H9 (cell line): ENCODE results near the gene PRDX2. TPM values are rescaled to one million over a fixed set of nuclear protein-coding genes. Genes with fewer than 3 reads are reported as not detected.

Experiments used
- DNase-seq: peaks from one replicate; pipeline ENCODE4 v3.0.0-alpha.2; 2017
- H2AFZ ChIP-seq: one replicate; pipeline ENCODE4 v1.6.1; 2013; ENCODE audit warnings: mild to moderate bottlenecking, low read length, control low read depth, moderate library complexity
- H2AK5ac ChIP-seq: 2 replicates; pipeline ENCODE4 v1.6.1; 2013; ENCODE audit warnings: low read length, control low read depth, mixed read lengths; ENCODE audit not compliant: insufficient read length
- H2BK120ac ChIP-seq: one replicate; pipeline ENCODE4 v1.6.1; 2013; ENCODE audit warnings: low read depth, mild to moderate bottlenecking, low read length, control low read depth, inconsistent platforms; ENCODE audit not compliant: poor library complexity, severe bottlenecking
- H2BK12ac ChIP-seq: 2 replicates; pipeline ENCODE4 v1.6.1; 2013; ENCODE audit warnings: low read length, control low read depth, mixed read lengths, low read depth; ENCODE audit not compliant: insufficient read length
- H2BK15ac ChIP-seq: 2 replicates; pipeline ENCODE4 v1.6.1; 2013; ENCODE audit warnings: low read depth, low read length, control low read depth
- H2BK20ac ChIP-seq: one replicate; pipeline ENCODE4 v1.6.1; 2013; ENCODE audit warnings: low read depth, mild to moderate bottlenecking, low read length, control low read depth, inconsistent platforms; ENCODE audit not compliant: poor library complexity, severe bottlenecking
- H2BK5ac ChIP-seq: 2 replicates; pipeline ENCODE4 v1.6.1; 2013; ENCODE audit warnings: low read length, control low read depth, mixed read lengths; ENCODE audit not compliant: insufficient read length
- H3K14ac ChIP-seq: 2 replicates; pipeline ENCODE4 v1.6.1; 2013; ENCODE audit warnings: low read length, control low read depth; ENCODE audit not compliant: insufficient read depth
- H3K18ac ChIP-seq: 2 replicates; pipeline ENCODE4 v1.6.1; 2013; ENCODE audit warnings: low read depth, mild to moderate bottlenecking, mixed read lengths, low read length, control low read depth; ENCODE audit not compliant: insufficient read length
- H3K23ac ChIP-seq: 2 replicates; pipeline ENCODE4 v1.6.1; 2013; ENCODE audit warnings: low read length, control low read depth, mixed read lengths, low read depth; ENCODE audit not compliant: insufficient read length
- H3K23me2 ChIP-seq: 2 replicates; pipeline ENCODE4 v1.6.1; 2013; ENCODE audit warnings: low read depth, mild to moderate bottlenecking, mixed read lengths, low read length, control low read depth; ENCODE audit not compliant: insufficient read length, poor library complexity, severe bottlenecking
- H3K27ac ChIP-seq: 2 replicates; pipeline ENCODE4 v1.5.1; 2013; ENCODE audit warnings: low read length, control low read depth, mixed read lengths, low read depth; ENCODE audit not compliant: insufficient read length
- H3K27me3 ChIP-seq: 2 replicates; pipeline ENCODE4 v1.6.1; 2013; ENCODE audit warnings: low read length, control low read depth, inconsistent platforms; ENCODE audit not compliant: insufficient read depth
- H3K4ac ChIP-seq: 2 replicates; pipeline ENCODE4 v1.6.1; 2013; ENCODE audit warnings: low read depth, mild to moderate bottlenecking, control low read depth, inconsistent platforms, low read length, moderate library complexity
- H3K4me1 ChIP-seq: 2 replicates; pipeline ENCODE4 v1.6.1; 2013; ENCODE audit warnings: low read length, control low read depth, inconsistent platforms; ENCODE audit not compliant: insufficient read depth
- H3K4me2 ChIP-seq: 2 replicates; pipeline ENCODE4 v1.6.1; 2013; ENCODE audit warnings: low read length, control low read depth, mixed read lengths; ENCODE audit not compliant: insufficient read length, insufficient read depth
- H3K56ac ChIP-seq: 2 replicates; pipeline ENCODE4 v1.6.1; 2013; ENCODE audit warnings: low read depth, mild to moderate bottlenecking, mixed read lengths, low read length, control low read depth; ENCODE audit not compliant: insufficient read length
- H3K79me1 ChIP-seq: 2 replicates; pipeline ENCODE4 v1.6.1; 2013; ENCODE audit warnings: low read depth, mild to moderate bottlenecking, moderate library complexity, low read length, control low read depth, inconsistent platforms; ENCODE audit not compliant: insufficient read depth, poor library complexity, severe bottlenecking
- H3K79me2 ChIP-seq: 2 replicates; pipeline ENCODE4 v1.6.1; 2013; ENCODE audit warnings: low read length, control low read depth, inconsistent platforms; ENCODE audit not compliant: insufficient read depth
- H3K9ac ChIP-seq: 2 replicates; pipeline ENCODE4 v1.6.1; 2013; ENCODE audit warnings: low read length, control low read depth, mixed read lengths; ENCODE audit not compliant: insufficient read length; ENCODE audit errors: extremely low read depth
- H3K9me3 ChIP-seq: one replicate; pipeline ENCODE4 v1.6.1; 2013; ENCODE audit warnings: low read depth, low read length, inconsistent platforms; ENCODE audit not compliant: control insufficient read depth
- H3T11ph ChIP-seq: one replicate; pipeline ENCODE4 v1.6.1; 2013; ENCODE audit warnings: mild to moderate bottlenecking, low read length, control low read depth, inconsistent platforms
- H4K20me1 ChIP-seq: one replicate; pipeline ENCODE4 v1.6.1; 2013; ENCODE audit not compliant: control insufficient read depth, insufficient read length, insufficient read depth
- H4K5ac ChIP-seq: 2 replicates; pipeline ENCODE4 v1.6.1; 2013; ENCODE audit warnings: low read depth, mild to moderate bottlenecking, mixed read lengths, low read length, control low read depth; ENCODE audit not compliant: insufficient read length
- H4K8ac ChIP-seq: replicated peaks from 2 replicates; pipeline ENCODE4 v1.6.1; 2013; ENCODE audit warnings: low read length, control low read depth, mixed read lengths, low read depth; ENCODE audit not compliant: insufficient read length
- H4K91ac ChIP-seq: 2 replicates; pipeline ENCODE4 v1.6.1; 2013; ENCODE audit warnings: low read depth, mild to moderate bottlenecking, moderate library complexity, mixed read lengths, low read length, control low read depth; ENCODE audit not compliant: insufficient read length
- H3K27ac Mint-ChIP-seq, 3 experiments: 2 replicates in 2 of 3; 3 replicates in 1 of 3; pipeline ENCODE4 v1.8.0; 2020 to 2021; ENCODE audit warnings: mixed read lengths in 3 of 3, mild to moderate bottlenecking in 1 of 3, moderate library complexity in 1 of 3
- H3K27me3 Mint-ChIP-seq: 2 replicates; pipeline ENCODE4 v1.8.0; 2021; ENCODE audit warnings: low read depth, mild to moderate bottlenecking, moderate library complexity, mixed read lengths
- H3K36me3 Mint-ChIP-seq, 3 experiments: 2 replicates in 2 of 3; 3 replicates in 1 of 3; pipeline ENCODE4 v1.8.0; 2020 to 2021; ENCODE audit warnings: low read depth in 3 of 3, mixed read lengths in 3 of 3; ENCODE audit not compliant: insufficient read depth in 1 of 3
- H3K4me1 Mint-ChIP-seq, 2 experiments: 2 replicates each; pipeline ENCODE4 v1.8.0; 2020; ENCODE audit warnings: mixed read lengths in 2 of 2
- H3K4me3 Mint-ChIP-seq, 2 experiments: 2 replicates in 1 of 2; 3 replicates in 1 of 2; pipeline ENCODE4 v1.8.0; 2020 to 2021; ENCODE audit warnings: mild to moderate bottlenecking in 2 of 2, mixed read lengths in 2 of 2, moderate library complexity in 1 of 2
- H3K9me3 Mint-ChIP-seq, 2 experiments: 2 replicates in 1 of 2; 3 replicates in 1 of 2; pipeline ENCODE4 v1.8.0; 2020; ENCODE audit warnings: mild to moderate bottlenecking in 2 of 2, mixed read lengths in 2 of 2, moderate library complexity in 1 of 2
- WGBS: extraction: QIAGEN DNeasy Blood & Tissue Kit; methylation state at CpG from one replicate; pipeline ENCODE4 v1.1.7; 2013; ENCODE audit warnings: missing lambda C conversion rate, low lambda C conversion rate, mixed read lengths; ENCODE audit not compliant: insufficient read length; ENCODE audit errors: extremely low coverage; 5-methylcytosine and 5-hydroxymethylcytosine counted together
- total RNA-seq: library from RNA; stranded (reverse); gene quantifications from 2 replicates; pipeline ENCODE4 v1.2.1, GENCODE V29; 2021
- TF ChIP-seq, protein P1 (sequence below): fragments of 200-600 bp; sonication (generic); conservative IDR thresholded peaks from 3 replicates; pipeline ENCODE4 v1.8.0; 2021; ENCODE audit warnings: antibody characterized with exemption, mild to moderate bottlenecking

The PRDX2 gene
- total RNA-seq, 1 experiment from 2014 or later: 468 TPM

DNA sequence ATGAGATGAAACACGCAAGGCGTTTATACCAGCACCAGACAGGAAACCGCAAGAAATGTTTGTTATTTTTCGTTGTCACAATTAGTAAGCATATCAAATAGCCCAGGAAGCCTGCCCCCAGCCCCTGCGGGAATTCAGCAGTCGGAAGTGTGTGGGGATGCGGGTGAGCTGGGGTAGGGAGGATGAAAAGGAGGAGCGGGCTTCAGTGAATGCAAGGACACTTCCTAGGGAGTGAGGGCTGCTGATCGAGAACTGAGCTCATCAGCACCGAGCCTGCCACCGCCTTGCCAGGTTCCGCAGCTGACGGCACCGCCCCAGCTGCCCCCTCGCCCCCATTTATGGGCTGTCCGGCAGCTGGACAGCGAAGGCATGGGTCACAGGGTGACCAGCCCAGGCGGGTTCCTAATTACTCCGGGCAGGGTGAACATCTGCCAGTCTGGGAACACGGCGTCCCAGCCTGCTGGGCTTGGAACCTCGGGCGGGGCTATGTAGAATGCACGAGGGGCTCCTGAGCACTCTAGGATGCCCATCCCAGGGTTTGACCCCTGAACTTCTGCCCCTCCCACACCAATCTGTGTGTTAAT lies 51.6 kb downstream of the PRDX2 start:
- Histone ChIP-seq H4K20me1 (no peaks in the 10 kb centered on the region), H3K18ac (no peak overlapping the region), H2BK5ac (no peak overlapping the region), H3K79me2 (no peaks in the 10 kb centered on the region), H3K56ac (no peak overlapping the region), H3K79me1 (no peaks in the 10 kb centered on the region), H2BK120ac (no peak overlapping the region), H2AFZ (no peak overlapping the region), H4K91ac (no peak overlapping the region), H3K27ac (no peak overlapping the region), H3T11ph (no peak overlapping the region), H3K14ac (no peak overlapping the region), H3K9ac (no peak overlapping the region), H3K27me3 (no peaks in the 10 kb centered on the region; the same call in 1 of the 2 replicates), H2BK15ac (no peak overlapping the region), H4K5ac (no peak overlapping the region), H3K4me2 (no peak overlapping the region), H3K9me3 (no peaks in the 10 kb centered on the region), H2BK20ac (no peak overlapping the region), H2BK12ac (no peak overlapping the region), H3K4me1 (no peaks in the 10 kb centered on the region), H2AK5ac (no peak overlapping the region), H3K23ac (no peak overlapping the region), H4K8ac (no peak overlapping the region), H3K23me2 (peaks cover 6% of the 10 kb centered on the region), H3K4ac (no peak overlapping the region)
- DNase-seq: no peak
- peaks cover 18 to 35% of the 10 kb centered on the region in 2 experiments for H3K4me1 Mint-ChIP-seq
- H3K4me3 Mint-ChIP-seq: no peak overlapping the region; a peak in 1 of 5 replicates
- H3K36me3 Mint-ChIP-seq: peaks cover 28 to 31% (median 28%) of the 10 kb centered on the region in 3 experiments
- peaks cover 3 to 5% of the 10 kb centered on the region in 2 experiments; a peak in 3 of 5 replicates for H3K9me3 Mint-ChIP-seq
- H3K27me3 Mint-ChIP-seq: peaks cover 56% of the 10 kb centered on the region
- no peak overlapping the region for H3K27ac Mint-ChIP-seq
- no CpG with 5 or more reads among the region's 24 CpGs for WGBS
- TF ChIP-seq, protein P1, sequence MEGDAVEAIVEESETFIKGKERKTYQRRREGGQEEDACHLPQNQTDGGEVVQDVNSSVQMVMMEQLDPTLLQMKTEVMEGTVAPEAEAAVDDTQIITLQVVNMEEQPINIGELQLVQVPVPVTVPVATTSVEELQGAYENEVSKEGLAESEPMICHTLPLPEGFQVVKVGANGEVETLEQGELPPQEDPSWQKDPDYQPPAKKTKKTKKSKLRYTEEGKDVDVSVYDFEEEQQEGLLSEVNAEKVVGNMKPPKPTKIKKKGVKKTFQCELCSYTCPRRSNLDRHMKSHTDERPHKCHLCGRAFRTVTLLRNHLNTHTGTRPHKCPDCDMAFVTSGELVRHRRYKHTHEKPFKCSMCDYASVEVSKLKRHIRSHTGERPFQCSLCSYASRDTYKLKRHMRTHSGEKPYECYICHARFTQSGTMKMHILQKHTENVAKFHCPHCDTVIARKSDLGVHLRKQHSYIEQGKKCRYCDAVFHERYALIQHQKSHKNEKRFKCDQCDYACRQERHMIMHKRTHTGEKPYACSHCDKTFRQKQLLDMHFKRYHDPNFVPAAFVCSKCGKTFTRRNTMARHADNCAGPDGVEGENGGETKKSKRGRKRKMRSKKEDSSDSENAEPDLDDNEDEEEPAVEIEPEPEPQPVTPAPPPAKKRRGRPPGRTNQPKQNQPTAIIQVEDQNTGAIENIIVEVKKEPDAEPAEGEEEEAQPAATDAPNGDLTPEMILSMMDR: no peak
